Endothelial cell (in vitro differentiated cells): ENCODE measurements around the gene PRRX2. TPM values are rescaled to one million over a fixed set of nuclear protein-coding genes. Genes with fewer than 3 reads are reported as not detected.

Experiments used
- DNase-seq: peaks from one replicate; pipeline ENCODE4 v3.0.0; 2021; ENCODE audit warnings: low spot score
- H3K27ac Mint-ChIP-seq: one replicate; pipeline ENCODE4 v1.8.0; 2021; ENCODE audit warnings: mixed read lengths, inconsistent platforms; ENCODE audit not compliant: unreplicated experiment
- H3K27me3 Mint-ChIP-seq: one replicate; pipeline ENCODE4 v1.8.0; 2021; ENCODE audit warnings: mild to moderate bottlenecking, moderate library complexity, mixed read lengths, inconsistent platforms; ENCODE audit not compliant: unreplicated experiment
- H3K36me3 Mint-ChIP-seq: one replicate; pipeline ENCODE4 v1.8.0; 2021; ENCODE audit warnings: mild to moderate bottlenecking, low read depth, mixed read lengths, inconsistent platforms; ENCODE audit not compliant: unreplicated experiment
- H3K4me1 Mint-ChIP-seq: one replicate; pipeline ENCODE4 v1.8.0; 2021; ENCODE audit warnings: mild to moderate bottlenecking, mixed read lengths, inconsistent platforms; ENCODE audit not compliant: unreplicated experiment
- H3K4me3 Mint-ChIP-seq: one replicate; pipeline ENCODE4 v1.8.0; 2021; ENCODE audit warnings: mild to moderate bottlenecking, mixed read lengths, inconsistent platforms; ENCODE audit not compliant: unreplicated experiment
- H3K9me3 Mint-ChIP-seq: one replicate; pipeline ENCODE4 v1.8.0; 2021; ENCODE audit warnings: mixed read lengths, inconsistent platforms; ENCODE audit not compliant: unreplicated experiment
- CTCF ChIP-seq: fragments of 200-600 bp; sonication (generic); IDR thresholded peaks from one replicate; pipeline ENCODE4 v1.5.0; 2021; ENCODE audit warnings: antibody characterized with exemption; ENCODE audit not compliant: unreplicated experiment
- total RNA-seq: library from RNA; stranded (reverse); fragmentation: NEBNext Ultra II Directional; extraction: Animal tissue kit (Norgen Biotek cat#: 25700); gene quantifications from one replicate; pipeline ENCODE4 v1.2.1, GENCODE V29; 2021; ENCODE audit not compliant: unreplicated experiment

Gene PRRX2
- total RNA-seq, 1 donor from 2014 or later, result 0.21 TPM

- no peak overlapping the region for H3K27ac Mint-ChIP-seq
- H3K4me3 Mint-ChIP-seq, result no peak overlapping the region
- no peak for DNase-seq
- peaks cover 18% of the 10 kb centered on the region for H3K4me1 Mint-ChIP-seq
- no peaks in the 10 kb centered on the region for H3K9me3 Mint-ChIP-seq
- peaks cover 4% of the 10 kb centered on the region for H3K27me3 Mint-ChIP-seq
- TF ChIP-seq CTCF, result no peak
- H3K36me3 Mint-ChIP-seq, result peaks cover 10% of the 10 kb centered on the region
Measured at GRCh38 chr9:129630967-129631673, 34.3 kb upstream of the PRRX2 start.

GRCh38 chr9:129631674-129632129, 33.7 kb upstream of the PRRX2 start:
- H3K4me1 Mint-ChIP-seq, result peaks cover 16% of the 10 kb centered on the region
- no peak for TF ChIP-seq CTCF
- H3K36me3 Mint-ChIP-seq, result peaks cover 10% of the 10 kb centered on the region
- peaks cover 4% of the 10 kb centered on the region for H3K27me3 Mint-ChIP-seq
- H3K4me3 Mint-ChIP-seq, result peak overlapping the region; percentile 59
- no peak overlapping the region for H3K27ac Mint-ChIP-seq
- H3K9me3 Mint-ChIP-seq, result no peaks in the 10 kb centered on the region
- DNase-seq, result no peak

GRCh38 chr9:129632460-129632859, 33.0 kb upstream of the PRRX2 start:
- H3K9me3 Mint-ChIP-seq, result no peaks in the 10 kb centered on the region
- DNase-seq, result no peak
- H3K27ac Mint-ChIP-seq, result no peak overlapping the region
- H3K4me3 Mint-ChIP-seq, result peak overlapping the region; percentile 59
- peaks cover 4% of the 10 kb centered on the region for H3K27me3 Mint-ChIP-seq
- peaks cover 8% of the 10 kb centered on the region for H3K4me1 Mint-ChIP-seq
- no peak for TF ChIP-seq CTCF
- H3K36me3 Mint-ChIP-seq, result peaks cover 10% of the 10 kb centered on the region

- H3K27me3 Mint-ChIP-seq, result peaks cover 5% of the 10 kb centered on the region
- no peaks in the 10 kb centered on the region for H3K9me3 Mint-ChIP-seq
- peaks cover 18% of the 10 kb centered on the region for H3K36me3 Mint-ChIP-seq
- H3K4me3 Mint-ChIP-seq, result no peak overlapping the region
- no peak for DNase-seq
- no peak overlapping the region for H3K27ac Mint-ChIP-seq
- TF ChIP-seq CTCF, result no peak
- peaks cover 4% of the 10 kb centered on the region for H3K4me1 Mint-ChIP-seq
Measured at GRCh38 chr9:129633207-129633606, 32.2 kb upstream of the PRRX2 start.

- no peaks in the 10 kb centered on the region for H3K4me1 Mint-ChIP-seq
- H3K27ac Mint-ChIP-seq, result no peak overlapping the region
- no peaks in the 10 kb centered on the region for H3K9me3 Mint-ChIP-seq
- H3K4me3 Mint-ChIP-seq, result no peak overlapping the region
- no peak for DNase-seq
- peaks cover 8% of the 10 kb centered on the region for H3K27me3 Mint-ChIP-seq
- no peak for TF ChIP-seq CTCF
- H3K36me3 Mint-ChIP-seq, result peaks cover 22% of the 10 kb centered on the region
Measured at GRCh38 chr9:129633848-129634247, 31.6 kb upstream of the PRRX2 start.
